Medulla oblongata (tissue), 1 donor: ENCODE data around the gene KCNAB1.
"Not testable (repeated sequence)": the region's sequence is repeated elsewhere in the genome, so short reads cannot be mapped to it uniquely, and the experiment has no call there.

Experiments
- DNase-seq: peaks from one replicate; pipeline ENCODE4 v3.0.0-alpha.2; 2015; ENCODE audit errors: extremely low spot score

Gene KCNAB1

GRCh38 chr3:156569016-156569415, 448.6 kb downstream of the KCNAB1 start:
- not testable (repeated sequence) for DNase-seq

GRCh38 chr3:156569881-156570280, 449.5 kb downstream of the KCNAB1 start:
- not testable (repeated sequence) for DNase-seq

GRCh38 chr3:156575641-156576040, 455.3 kb downstream of the KCNAB1 start:
- peak; percentile 21 for DNase-seq

- no peak for DNase-seq
Measured at GRCh38 chr3:156576051-156576450, 455.7 kb downstream of the KCNAB1 start.

GRCh38 chr3:156576651-156577348, 456.4 kb downstream of the KCNAB1 start:
- peak; percentile 33 for DNase-seq

- no peak for DNase-seq
Measured at GRCh38 chr3:156577736-156578135, 457.4 kb downstream of the KCNAB1 start.

- DNase-seq, result peak; percentile 50
Measured at GRCh38 chr3:156579427-156579851, 459.1 kb downstream of the KCNAB1 start.

GRCh38 chr3:156581033-156581432, 460.7 kb downstream of the KCNAB1 start:
- no peak for DNase-seq

GRCh38 chr3:156581954-156582353, 461.6 kb downstream of the KCNAB1 start:
- no peak for DNase-seq

GRCh38 chr3:156582532-156583183, 462.3 kb downstream of the KCNAB1 start:
- DNase-seq, result no peak

- DNase-seq, result no peak
Measured at GRCh38 chr3:156583469-156583868, 463.1 kb downstream of the KCNAB1 start.

- DNase-seq, result peak; percentile 48
Measured at GRCh38 chr3:156586905-156587759, 466.8 kb downstream of the KCNAB1 start.

- DNase-seq, result no peak
Measured at GRCh38 chr3:156587760-156588069, 467.3 kb downstream of the KCNAB1 start.
